Fibroblast of peridontal ligament (primary cell): ENCODE measurements around the gene STK32B.
"Not testable (repeated sequence)": the region's sequence is repeated elsewhere in the genome, so short reads cannot be mapped to it uniquely, and the experiment has no call there.

Source experiments
- DNase-seq: peaks from one replicate; pipeline ENCODE4 v3.0.0-alpha.2; 2010; ENCODE audit errors: extremely low read depth

The STK32B gene

DNA sequence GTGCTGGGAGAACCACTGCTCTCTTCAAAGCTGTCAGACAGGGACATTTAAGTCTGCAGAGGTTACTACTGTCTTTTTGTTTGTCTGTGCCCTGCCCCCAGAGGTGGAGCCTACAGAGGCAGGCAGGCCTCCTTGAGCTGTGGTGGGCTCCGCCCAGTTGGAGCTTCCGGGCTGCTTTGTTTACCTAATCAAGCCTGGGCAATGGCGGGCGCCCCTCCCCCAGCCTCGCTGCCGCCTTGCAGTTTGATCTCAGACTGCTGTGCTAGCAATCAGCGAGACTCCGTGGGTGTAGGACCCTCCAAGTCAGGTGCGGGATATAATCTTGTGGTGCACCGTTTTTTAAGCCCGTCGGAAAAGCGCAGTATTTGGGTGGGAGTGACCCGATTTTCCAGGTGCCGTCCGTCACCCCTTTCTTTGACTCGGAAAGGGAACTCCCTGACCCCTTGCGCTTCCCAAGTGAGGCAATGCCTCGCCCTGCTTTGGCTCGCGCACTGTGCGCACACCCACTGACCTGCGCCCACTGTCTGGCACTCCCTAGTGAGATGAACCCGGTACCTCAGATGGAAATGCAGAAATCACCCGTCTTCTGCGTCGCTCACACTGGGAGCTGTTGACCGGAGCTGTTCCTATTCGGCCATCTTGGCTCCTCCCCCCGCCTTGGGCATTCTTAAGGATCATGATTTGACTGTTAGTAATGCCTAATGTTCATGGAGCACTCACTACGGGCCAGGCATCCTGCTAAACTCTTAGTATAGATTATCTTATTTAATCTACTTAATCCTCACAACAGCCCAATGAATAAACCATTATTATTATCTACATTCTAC, 392.9 kb downstream of the STK32B start:
- not testable (repeated sequence) for DNase-seq

DNA sequence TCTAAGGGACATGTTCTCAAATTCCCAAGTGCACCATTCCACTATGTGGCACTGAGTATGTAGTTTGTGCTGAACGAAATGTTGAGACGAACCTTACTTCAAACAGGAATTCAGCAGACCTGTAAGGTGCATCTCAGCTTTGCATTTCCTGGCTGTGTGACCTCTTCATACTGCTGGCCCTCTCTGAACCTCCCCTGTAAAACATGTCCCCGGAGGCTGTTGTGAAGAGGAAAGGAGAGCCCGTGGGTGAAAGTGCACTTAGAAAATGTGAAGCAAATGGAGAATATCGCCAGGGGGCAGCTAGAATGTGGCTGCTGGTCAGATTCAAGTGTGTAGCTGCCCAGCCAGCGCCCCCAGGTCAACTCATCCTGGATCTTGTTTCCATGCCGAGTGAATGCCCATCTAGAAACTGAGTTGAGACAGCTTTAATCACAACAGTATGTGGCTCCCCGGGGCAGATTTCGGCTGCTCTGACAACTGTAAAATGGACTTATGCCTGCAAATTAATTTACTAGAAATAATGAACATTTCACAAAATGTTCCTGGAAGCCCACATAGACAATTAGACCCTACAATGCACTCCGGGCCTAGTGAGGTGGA, 393.7 kb downstream of the STK32B start:
- no peak for DNase-seq

DNA sequence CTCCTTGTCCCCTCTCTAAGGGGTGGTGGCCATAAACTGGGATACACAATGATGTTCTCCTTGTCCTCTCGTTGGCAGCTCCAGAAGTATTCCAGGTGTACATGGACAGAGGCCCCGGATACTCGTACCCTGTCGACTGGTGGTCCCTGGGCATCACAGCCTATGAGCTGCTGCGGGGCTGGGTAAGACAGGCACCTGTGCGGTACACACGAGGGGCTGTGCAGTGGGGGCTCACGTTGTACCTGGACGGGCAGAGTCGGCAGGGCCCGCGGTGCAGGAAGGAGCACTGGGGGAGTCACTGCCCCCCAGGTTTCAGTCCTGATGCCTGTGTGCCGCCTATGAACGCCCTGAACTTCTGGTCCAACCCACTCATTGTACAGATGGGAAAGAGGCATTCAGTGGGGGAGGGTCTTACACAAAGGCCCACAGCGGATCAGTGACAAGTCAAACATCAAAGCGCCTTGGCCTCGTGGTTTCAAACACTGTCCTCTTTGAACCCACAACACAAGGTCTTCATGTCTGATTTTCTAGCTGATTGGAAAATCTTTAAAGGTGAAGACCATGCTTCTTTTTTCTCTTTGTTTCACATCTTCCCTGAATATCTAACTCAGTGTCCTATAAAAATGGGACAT, 395.4 kb downstream of the STK32B start:
- DNase-seq: no peak

DNA sequence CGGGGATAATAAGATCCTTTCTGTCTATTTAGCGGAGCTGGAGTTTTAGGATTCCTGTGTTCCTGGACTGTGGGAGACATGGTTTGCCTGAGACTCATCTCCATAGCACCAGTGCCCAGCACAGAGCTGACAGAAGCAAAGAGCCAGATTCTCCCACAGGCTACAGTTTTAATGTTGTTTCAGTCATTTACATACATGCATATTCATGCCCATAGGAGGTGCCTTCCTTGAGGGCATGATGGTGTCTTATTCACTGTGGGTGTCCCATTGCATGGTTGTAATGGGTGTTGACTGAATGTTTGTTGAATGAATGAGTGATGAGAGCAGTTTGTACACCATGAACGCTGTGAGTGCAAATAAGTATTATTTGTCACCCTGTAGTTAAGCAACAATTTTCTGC, 396.5 kb downstream of the STK32B start:
- no peak for DNase-seq

DNA sequence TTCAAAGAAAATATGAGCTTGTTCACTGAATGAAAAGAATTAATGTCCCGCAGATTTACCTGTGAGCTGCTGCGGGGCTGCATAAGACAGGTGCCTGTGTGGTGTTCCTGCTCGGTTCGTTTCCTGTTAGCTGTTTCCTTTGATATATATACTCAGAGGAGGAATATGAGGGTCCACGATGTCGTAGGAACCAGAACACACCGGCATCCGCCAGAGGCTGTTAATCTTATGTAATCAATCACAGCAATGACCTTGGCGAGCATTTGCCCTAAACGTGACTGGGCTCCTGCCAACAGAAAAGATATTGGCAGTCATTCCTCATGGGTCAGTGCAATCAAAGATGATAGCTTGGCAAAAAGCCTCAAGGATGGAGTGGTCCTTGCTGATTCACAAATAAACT, 396.9 kb downstream of the STK32B start:
- DNase-seq: no peak

DNA sequence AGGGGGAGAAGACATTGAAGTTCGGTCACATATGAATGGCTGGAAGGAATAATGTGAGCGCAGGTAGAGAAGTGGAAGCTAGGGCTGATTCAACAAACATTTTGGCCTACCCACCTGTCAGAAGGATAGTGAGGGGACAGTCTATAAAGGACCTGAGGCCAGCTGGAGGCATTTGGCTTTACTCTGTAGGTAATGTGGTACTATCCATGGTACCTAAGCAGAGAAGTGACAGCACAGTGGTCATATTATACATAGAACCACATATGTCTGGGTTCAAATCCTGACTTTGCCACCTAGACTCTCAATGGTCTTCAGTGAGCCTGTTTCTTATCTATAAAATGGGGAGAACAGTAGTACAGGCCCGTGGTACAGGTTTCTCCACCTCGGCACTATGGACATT, 400.0 kb downstream of the STK32B start:
- no peak for DNase-seq

DNA sequence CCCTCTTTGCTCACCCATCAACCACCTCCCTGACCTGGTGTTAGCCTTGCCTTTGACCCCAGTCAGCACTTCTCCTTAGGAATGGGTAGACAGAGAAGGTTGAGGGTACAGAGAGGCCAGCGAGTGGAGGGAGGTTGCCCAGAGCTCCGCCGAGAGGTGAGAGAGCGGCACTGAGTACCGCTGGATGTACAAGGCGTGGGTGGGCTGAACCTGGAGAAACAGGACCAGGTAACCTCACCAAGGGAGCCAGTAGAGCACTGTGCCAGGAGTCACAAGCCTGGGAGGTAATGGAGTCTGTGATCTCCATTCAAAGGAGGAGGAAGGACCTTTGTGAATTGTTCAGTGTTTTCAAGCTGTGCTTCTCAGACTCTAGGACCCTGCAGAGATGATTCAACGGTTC, 400.9 kb downstream of the STK32B start:
- no peak for DNase-seq

DNA sequence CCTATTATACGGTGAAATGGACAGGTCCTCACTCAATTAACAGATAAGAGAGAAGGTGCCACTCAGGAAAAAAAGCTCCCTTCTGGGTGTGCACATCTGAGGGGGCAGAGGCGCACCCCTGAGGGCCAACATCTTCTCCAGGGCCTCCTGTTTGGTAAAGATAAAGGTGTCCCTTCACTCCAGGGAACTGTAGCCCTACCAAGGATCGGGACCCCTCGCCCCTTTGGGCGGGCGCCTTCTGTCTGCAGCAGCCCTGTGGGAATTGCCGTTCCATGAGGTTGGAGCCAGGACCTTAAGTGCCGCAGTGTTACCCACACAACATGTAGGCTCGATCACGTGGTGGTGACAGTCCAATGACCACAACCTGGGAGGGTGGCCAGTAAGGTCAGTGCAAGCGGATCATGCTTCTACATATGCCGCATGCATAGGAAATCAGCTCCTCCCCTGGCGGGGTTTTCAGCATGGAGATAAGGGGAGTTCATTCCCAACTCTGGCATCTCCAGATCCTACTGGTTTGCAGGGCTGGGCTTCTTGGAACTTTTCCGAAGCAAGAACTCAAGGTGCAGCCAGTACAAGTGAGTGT, 403.8 kb downstream of the STK32B start:
- DNase-seq: no peak

DNA sequence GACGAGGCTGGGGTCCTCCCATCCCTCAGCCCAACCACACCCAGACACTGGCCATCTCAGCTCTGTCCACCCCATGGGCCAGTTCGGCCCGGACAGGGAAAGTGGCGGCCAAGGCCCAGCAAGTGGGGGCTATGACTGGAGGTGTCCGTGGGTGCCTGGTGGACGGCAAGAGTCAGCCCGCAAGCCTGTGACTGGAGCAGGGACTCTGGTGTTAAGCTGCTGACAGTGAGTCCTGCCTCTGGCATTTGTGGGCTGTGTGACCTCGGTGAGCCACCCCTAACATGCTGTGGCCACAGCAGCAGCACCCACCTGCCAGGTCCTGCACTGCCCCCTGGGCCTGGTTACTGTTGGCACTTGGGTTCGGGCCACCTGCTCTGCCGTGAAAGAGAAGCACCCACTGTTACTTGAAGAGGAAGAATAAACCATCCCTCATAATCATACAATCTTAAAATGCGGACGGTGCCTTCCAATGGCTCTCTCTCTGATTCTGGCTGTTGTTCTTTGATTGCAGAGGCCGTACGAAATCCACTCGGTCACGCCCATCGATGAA, 405.1 kb downstream of the STK32B start:
- DNase-seq: no peak

DNA sequence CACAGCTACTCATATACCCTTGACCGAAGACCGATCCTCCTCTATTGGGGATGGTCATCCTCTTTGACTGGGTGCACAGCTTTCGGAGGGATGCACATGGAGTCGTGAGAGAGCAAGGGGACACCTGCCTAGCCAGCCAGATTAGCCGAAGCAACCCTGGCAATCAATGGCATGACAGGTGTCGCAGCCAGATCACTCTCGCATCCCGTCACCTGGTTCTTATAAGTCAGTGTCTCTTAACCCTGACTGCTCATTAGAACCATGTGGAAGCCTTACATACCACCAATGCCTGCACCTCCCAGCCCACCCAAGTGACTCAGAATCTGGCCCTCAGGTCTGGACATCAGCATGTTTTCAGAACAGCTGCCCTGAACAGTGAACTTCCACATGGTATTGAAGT, 407.4 kb downstream of the STK32B start:
- DNase-seq: no peak

DNA sequence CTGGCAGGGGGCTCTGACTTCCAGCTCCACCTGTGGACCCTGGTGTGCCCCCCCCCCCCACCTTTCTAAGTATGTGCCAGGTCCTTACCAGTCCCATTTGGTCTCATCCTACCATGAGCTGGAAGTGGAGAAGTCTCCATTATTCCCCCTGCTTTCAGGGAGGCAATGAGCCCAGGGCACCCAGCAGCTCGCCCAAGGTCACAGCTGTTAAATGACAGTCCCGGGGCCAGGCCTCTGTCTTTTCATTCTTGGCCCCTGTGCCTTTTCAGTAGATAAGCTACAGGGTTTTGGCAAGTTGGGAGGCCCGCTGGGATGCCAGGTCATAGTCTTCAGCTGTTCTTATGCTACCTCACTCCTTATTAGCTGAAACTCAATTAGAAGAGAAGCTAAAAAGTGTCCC, 408.0 kb downstream of the STK32B start:
- no peak for DNase-seq

DNA sequence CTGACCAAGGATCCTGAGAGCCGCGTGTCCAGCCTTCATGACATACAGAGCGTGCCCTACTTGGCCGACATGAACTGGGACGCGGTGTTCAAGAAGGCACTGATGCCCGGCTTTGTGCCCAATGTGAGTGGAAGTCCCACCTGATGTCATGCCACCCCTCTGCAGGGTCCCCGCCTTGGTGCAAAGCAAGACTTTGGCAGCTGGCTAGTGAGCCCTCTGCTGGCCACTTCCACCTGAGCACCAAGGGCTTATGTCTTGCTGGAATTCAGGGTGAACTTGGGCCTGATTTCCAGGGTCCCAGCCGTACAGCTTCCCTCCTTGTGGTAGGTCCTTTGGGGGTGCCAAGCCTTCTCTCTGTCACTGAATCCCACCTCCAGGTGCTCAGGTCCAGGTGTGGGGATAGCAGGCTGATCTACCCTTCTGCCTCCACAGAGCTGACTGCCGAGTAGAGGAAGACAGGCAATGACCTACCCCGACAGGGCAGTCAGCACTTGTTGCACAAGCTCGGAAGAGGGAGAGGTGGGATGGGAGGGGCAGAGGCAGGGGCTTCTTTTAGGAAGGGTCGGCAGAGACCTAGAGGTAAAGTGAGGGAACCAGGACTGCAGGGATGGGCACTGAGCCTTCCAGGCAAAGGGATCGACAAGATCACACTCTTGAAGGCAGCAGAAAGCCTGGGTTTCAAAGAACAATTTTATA, 409.0 kb downstream of the STK32B start:
- peak; percentile 31 for DNase-seq

DNA sequence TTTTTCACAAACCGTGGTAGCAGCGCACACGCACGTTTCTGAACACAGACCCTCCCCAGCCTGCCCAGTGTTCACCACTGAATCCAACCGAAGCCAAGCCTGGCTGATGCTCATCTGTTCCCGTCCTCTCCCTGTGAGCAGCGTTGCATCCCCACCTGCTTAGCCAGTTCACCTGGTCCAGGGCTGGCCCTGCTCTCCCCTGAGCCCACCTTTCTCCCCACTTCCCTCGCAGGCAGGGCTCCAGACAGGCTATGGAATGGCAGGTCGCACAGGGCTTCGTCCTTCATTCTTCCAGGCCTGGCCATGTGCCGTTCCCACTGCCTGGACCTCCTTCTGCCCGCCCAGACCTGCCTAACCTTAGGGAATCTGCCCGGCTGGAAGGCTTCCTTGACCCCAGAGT, 410.2 kb downstream of the STK32B start:
- no peak for DNase-seq

DNA sequence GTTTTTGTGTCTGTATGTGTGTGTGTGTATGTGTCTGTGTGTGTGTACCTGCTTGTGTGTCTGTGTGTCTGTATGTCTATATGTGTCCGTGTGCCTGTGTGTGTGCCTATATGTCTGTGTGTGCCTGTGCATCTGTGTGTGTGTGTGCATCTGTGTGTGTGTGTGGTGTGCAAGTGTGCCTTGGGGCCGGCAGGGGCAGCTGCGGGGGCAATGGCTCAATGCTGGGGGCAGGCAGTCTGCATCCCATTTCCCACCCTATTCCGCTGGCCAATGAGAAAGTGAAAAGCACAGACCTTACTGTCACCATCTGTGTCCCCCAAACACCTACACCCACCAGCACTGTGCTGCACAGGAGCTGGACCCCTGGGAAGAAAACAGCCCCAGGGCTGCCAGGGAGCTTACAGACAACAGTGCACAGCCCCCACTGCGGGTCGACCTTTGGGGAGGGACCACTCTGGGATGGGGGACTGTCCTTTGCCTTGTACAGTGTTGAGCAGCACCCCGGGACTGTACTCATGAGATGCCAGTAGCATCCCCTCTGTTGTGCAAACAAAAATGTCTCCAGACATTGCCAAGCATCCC, 411.1 kb downstream of the STK32B start:
- DNase-seq: no peak

DNA sequence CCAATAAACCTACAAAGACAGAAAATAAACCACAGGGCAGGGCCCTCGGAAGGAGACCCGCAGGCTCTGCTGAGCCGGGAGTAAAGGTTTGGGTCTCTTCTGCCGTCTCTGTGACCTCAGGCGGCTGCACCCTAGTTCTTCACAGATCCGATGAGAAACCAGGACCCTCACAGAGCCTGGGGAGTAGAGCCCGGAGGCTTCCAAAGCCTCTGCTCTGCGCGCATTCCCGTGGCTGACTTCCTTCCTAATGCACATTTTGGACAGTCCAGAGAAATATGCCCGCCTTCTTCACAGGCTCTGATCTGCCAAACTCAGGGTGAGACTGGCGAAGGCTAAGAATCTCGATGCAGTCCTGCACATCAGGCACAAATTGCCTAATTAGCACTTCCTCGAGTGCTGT, 411.6 kb downstream of the STK32B start:
- DNase-seq: no peak

DNA sequence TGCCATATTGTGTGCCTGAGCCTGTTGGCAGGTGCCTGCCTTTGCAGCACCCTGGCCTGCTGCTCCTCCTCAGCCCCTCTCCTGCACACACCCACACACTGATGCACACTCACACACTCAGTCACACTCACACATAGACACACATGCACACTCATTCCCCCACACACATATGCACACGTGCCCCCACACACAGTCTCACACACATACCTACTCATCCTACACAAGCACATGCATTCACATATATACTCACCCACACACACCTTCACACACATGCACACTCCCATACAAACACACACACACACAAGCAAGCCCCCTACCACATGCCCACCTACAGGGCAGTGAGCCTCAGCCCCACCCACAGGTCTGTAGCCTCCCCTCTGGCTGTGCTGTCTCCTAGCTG, 412.1 kb downstream of the STK32B start:
- no peak for DNase-seq

DNA sequence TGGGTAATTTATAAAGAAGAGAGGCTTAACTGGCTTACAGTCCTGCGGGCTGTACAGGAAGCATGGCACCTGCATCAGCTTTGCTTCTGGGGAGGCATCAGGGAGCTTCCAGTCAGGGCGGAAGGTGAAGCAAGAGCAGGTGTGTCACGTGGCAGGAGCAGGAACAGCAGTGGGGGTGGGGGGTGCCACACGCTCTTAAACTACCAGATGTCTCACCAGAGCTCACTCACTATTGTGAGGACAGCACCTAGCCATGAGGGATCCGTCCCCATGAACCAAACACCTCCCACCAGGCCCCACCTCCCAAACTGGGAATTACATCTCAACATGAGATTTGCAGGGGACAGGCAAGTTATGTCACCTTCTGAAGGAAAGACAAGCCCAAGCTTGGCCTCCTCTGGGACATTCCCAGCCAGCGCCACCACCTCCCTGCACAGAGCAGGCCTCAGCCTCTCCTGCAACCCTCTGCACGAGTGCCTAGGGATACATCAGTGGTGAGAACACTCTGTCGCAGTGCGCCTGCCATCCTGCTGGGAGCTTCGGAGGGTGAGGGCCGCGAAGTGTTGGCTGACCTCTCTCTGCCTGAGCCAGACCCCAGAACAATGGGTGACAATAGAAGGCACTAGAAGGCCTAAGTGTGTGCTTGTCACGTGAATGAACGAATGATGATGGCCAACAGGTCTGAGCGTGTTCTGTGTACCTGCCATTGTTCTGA, 412.8 kb downstream of the STK32B start:
- no peak for DNase-seq

DNA sequence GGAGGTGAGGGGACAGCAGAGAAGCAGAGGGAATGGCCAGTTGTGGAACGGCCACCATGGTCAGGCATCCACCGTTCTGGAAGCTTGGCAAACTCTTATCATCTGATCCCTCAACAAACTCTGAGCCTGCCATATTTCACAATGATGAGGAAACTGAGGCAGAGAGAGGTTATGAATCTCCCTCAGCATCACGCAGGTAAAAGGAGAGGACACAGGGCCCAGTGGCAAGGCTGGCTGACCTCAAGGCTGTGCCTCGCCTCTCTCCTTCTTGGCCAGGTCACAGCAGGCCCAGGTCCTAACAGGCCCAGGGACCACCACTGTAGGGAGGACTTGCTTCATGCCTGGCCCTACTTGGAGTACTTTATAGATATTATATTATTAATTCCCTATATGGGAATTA, 414.2 kb downstream of the STK32B start:
- no peak for DNase-seq

DNA sequence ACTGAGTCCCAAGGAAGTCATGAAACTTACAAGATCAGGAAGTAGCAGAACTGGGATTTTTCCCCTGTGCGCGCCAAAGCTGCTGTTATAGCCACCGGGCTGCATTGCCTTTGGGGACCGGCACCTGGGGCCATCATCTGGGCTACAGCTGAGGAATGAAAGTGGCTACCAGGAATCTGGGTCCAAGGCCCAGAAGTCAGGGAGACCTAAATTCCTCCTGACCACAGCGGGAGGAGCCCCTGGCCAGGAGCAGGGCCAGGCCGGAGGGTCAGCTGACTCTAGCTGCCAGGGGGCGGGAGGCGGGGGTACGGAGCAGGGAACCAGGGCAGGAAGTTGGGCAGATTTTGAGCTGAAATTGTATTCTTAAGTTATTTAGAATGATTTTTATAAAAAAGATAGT, 414.7 kb downstream of the STK32B start:
- DNase-seq: no peak

DNA sequence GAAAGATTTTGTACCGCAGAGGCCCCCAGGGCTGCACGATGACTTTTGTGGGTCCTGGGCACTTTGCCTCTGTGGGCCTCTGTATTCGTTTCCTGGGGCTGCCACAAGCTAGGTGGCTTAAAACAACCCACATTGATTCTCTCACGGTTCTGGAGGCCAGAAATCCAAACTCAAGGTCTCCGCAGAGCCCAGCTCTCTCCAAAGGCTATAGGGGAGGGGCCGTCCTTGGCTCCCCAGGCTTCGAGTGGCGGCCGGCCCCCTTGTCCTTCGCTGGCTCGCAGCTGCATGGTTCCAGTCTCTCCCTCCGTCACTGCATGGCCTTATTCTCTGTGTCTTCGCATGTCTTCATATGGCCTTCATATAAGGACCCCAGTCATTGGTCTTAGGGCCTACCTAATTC, 415.8 kb downstream of the STK32B start:
- DNase-seq: no peak
